ENCODE measurements around the gene PPIE.
A peak's percentile ranks its signal among the peaks of the same experiment; 100 is the strongest.

PPIE gene

DNA sequence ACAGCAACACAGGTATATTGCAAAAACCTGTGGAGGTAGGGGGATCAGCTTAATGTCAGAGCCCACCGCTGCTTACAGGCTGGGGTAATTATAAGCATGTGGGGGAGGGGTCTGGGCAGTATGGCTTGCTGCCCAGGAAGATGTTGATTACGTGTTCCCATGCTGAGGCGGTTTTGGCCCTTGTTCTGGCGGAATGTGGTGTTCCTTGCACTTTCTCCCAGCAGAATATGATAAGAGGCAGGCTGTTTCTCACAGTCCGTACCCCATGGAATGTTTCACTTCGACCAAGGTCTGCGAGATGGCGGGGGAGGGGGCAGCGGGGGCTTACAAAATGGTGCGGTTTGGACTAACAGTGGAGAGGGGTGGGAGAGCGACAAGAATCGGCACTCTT lies 37.6 kb upstream of the PPIE start:
- TF ChIP-seq, protein P1, sequence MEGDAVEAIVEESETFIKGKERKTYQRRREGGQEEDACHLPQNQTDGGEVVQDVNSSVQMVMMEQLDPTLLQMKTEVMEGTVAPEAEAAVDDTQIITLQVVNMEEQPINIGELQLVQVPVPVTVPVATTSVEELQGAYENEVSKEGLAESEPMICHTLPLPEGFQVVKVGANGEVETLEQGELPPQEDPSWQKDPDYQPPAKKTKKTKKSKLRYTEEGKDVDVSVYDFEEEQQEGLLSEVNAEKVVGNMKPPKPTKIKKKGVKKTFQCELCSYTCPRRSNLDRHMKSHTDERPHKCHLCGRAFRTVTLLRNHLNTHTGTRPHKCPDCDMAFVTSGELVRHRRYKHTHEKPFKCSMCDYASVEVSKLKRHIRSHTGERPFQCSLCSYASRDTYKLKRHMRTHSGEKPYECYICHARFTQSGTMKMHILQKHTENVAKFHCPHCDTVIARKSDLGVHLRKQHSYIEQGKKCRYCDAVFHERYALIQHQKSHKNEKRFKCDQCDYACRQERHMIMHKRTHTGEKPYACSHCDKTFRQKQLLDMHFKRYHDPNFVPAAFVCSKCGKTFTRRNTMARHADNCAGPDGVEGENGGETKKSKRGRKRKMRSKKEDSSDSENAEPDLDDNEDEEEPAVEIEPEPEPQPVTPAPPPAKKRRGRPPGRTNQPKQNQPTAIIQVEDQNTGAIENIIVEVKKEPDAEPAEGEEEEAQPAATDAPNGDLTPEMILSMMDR (conservative IDR thresholded peaks at IDR 0.05), result no peak
- TF ChIP-seq ZFX (IDR thresholded peaks at IDR 0.05), result no peak
- peak overlapping the region; percentile 4; the same call in 1 of the 2 replicates for H3K27ac ChIP-seq

DNA sequence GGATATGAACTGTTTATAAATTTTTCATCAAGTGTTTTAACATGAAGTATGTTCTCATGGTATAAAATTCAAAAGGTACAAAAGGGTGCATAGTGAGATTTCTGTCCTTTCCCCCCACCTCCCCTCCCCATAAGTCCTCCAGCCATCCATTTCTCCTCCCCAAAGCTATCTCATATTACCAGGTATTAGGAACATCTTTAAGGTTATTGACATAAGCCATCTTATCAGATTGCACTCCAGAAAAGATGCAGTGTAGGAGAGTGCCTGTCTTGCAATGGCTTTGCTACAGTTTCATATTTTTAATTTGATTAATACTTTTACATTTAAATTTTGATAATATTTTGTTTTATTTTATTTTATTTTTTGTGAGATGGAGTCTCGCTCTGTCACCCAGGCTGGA lies 33.9 kb upstream of the PPIE start:
- no peak overlapping the region for H3K27ac ChIP-seq
- TF ChIP-seq, protein P1 (conservative IDR thresholded peaks at IDR 0.05), result no peak
- TF ChIP-seq ZFX (IDR thresholded peaks at IDR 0.05), result no peak

DNA sequence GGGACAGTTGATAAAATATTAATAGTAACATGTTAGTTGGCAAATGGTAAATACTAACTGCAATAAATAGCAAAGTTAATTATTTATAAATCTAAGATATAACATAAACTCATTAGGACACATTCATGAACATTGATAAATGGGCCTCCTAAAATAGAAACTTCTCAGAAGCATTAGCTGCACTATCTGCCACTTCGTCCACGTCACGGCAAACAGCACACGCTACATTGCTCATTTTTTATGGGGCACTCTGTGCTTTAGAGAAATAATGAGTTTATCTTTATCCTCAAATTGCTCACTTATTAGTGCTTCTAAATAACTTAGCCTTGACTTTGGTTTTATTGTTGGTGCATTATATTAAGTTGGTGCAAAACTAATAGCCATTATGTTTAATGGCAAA lies 31.2 kb upstream of the PPIE start:
- TF ChIP-seq, protein P1 (conservative IDR thresholded peaks at IDR 0.05), result no peak
- no peak for TF ChIP-seq ZFX (IDR thresholded peaks at IDR 0.05)

DNA sequence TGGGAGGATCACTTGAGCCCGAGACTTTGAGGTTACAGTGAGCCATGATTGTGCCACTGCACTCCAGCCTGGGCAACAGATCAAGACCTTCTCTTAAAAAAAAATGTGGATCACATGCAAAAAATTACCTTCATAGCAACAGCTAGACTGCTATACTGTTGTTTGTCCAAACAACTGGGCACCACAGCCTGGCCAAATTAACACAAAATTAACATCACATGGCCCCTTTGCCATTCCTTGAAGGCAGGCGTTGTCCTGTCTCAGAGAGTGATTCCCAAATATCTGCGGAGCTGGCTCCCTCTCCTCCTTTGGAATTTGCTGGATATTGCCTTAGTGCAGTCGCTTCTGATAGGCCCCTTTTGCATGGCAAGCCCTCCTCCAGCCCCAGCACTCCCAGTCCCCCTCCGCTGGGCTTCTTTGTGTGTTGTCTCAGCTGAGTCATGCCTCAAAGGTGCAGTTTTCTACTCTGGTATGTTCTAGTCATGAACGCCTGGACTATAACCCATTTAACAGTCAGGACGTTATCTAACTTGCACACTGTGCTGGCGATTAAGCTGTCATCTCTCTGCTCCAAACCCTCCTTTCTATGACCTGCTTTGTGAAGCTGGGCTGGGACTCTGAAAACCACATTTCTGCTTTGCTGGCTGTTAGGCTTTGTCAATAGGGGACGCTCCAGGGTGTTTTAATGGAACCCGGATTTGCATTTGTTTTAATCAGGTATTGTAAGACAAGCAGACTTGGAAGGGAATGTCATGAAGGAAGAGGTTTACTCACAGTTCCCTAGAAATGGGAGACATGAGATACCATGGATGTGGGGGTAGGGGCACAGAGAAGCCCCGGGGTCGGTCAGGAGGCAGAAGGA lies 27.3 kb upstream of the PPIE start:
- TF ChIP-seq, protein P1 (conservative IDR thresholded peaks at IDR 0.05), result no peak
- no peak for TF ChIP-seq ZFX (IDR thresholded peaks at IDR 0.05)
- H3K27ac ChIP-seq, result no peak overlapping the region

More for the DNA sequence above, 31.2 kb upstream of the PPIE start:
- H3K27ac ChIP-seq, result no peak overlapping the region

DNA sequence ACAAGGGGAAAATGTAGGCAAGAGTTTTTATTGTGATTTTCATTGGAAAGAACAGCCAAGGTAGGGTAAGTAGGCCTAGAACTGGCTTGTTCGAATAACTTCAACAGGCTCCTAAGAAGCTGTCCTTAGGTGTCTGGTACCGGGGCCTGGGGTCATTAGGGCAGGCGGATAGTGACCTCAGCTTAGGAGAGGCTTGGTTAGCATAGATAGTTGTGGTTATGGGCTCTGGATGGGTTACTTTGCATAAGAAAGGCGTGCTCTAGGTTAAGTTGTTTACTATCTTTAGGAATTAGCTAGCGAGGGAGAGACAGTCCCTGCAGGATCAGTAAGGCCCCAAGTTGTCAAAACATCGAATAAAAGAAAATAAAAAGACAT lies 26.7 kb upstream of the PPIE start:
- TF ChIP-seq, protein P1 (conservative IDR thresholded peaks at IDR 0.05), result no peak
- no peak for TF ChIP-seq ZFX (IDR thresholded peaks at IDR 0.05)
- H3K27ac ChIP-seq, result no peak overlapping the region

DNA sequence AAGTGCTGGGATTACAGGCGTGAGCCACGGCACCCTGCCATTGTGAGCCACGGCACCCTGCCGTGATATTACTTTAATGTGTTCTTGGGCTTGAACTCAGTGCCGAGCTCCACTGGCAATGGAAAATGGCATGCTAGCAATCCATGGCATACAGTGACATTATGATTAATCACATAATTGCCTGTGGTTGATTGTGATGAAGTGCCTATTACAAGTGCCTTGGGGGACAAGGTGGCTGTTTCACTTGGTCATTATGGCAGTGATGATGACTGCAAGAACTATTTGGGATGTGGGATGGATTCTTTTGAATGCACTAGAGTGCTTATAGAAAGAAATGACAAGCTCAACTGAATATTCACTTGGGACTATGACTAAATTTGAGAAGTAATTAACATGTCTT lies 25.1 kb upstream of the PPIE start:
- H3K27ac ChIP-seq, result no peak overlapping the region
- TF ChIP-seq, protein P1 (conservative IDR thresholded peaks at IDR 0.05), result no peak
- no peak for TF ChIP-seq ZFX (IDR thresholded peaks at IDR 0.05)

DNA sequence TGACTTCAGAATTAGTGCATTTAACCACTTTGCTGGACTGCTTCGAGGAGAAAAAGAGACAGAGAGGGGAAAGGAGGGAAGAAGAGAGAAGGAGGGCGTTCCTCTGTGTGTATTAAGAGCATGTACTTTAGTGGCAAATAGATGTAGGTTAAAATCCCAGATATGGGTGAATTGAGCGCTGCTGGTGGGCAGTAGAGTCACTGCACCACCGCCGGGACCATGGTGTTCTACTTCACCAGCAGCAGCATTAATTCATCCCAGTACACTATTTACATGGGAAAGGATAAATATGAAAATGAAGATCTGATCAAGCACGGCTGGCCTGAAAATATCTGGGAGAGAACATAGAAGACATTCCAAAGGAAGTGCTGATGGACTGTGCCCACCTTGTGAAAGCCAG lies 20.9 kb upstream of the PPIE start:
- H3K27ac ChIP-seq, result no peak overlapping the region
- TF ChIP-seq, protein P1 (conservative IDR thresholded peaks at IDR 0.05), result no peak; the same call in 1 of the 2 replicates
- no peak for TF ChIP-seq ZFX (IDR thresholded peaks at IDR 0.05)

Data from C4-2B (cell line).